HG03103 (cell line): ENCODE measurements around the gene TRIM13.

Experiments
- ATAC-seq: cut with Tn5 transposase; IDR thresholded peaks from one replicate; pipeline ENCODE4 v1.9.1; 2021; ENCODE audit warnings: low read depth; ENCODE audit not compliant: unreplicated experiment

The TRIM13 gene

DNA sequence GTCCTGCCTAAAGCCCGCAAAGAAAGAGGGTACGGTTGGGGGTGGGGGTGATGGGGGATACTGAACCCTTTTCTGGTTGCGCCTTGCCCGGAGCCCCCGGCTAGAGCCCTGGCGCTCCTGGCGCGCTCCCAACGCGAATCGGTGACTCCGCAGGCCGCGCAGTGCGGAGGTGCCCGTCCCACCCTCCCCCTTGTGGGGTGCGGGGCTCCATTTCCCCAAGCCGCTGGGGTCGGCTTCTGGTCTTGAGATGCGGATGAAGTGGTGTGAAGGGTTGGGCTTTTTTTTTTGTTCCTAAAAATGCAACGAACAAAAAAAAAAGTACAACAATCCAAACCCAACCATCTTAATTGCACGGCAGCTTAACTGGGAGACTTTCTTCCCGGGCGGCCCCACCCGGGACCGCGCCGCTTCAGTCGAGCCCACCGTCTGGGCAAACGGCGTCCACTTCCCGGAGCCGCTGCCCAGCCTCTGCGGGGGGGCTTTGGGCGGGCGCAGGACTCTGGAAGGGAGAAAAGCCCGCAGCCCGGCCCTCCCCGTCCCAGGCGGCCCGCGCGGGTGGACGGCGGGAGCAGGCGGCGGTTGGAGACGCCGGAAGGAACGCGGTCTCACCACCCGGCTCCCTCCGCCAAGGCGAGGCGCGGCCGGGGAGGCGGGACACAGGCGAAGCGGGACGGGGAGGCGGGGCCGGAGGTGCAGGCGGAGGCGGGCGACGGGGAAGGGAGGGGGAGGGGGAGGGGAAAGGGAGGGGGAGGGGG, 504 bp upstream of the TRIM13 start:
- ATAC-seq: peak; percentile 53

GRCh38 chr13:49997955-49998354, 1.1 kb downstream of the TRIM13 start:
- ATAC-seq: no peak

DNA sequence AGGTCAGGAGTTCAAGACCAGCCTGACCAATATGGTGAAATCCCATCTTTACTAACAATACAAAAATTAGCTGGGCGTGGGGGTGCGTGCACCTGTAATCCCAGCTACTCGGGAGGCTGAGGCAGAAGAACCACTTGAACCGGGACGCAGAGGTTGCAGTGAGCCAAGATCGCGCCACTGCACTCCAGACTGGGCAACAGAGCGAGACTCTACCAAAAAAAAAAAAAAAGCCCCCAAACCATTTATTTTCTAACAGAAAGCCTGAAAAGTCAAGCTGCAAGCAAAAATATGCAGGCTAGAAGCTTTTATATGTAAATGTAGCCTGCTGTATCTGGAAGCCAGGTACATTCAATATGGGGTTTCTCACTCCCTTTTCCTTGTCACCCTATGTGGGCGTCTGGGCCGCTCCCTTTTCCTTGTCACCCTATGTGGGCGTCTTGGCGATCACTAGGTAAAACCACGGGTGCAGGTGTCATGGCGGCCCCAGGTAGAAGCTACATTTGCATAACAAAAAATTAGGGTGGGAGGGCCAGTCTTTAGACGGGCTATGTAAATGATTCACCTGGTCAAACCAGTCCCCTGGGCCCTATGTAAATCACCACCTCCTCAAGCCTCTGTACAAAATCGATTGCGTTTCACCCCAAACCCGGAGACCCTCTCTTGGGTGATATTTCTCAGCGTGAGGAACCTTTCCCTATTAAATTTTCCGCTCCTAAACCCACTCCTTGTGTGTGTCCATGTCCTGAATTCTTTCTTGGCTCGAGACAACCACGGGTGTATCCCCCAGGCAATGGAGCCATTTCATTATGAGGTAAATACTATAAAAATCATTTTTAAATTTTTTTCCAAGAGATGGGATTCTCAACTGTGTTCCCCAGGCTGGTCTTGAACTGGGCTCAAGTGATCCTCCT, 2.1 kb downstream of the TRIM13 start:
- no peak for ATAC-seq

- ATAC-seq: no peak
These were observed 4.4 kb downstream of the TRIM13 start for GRCh38 chr13:50001287-50001686.

DNA sequence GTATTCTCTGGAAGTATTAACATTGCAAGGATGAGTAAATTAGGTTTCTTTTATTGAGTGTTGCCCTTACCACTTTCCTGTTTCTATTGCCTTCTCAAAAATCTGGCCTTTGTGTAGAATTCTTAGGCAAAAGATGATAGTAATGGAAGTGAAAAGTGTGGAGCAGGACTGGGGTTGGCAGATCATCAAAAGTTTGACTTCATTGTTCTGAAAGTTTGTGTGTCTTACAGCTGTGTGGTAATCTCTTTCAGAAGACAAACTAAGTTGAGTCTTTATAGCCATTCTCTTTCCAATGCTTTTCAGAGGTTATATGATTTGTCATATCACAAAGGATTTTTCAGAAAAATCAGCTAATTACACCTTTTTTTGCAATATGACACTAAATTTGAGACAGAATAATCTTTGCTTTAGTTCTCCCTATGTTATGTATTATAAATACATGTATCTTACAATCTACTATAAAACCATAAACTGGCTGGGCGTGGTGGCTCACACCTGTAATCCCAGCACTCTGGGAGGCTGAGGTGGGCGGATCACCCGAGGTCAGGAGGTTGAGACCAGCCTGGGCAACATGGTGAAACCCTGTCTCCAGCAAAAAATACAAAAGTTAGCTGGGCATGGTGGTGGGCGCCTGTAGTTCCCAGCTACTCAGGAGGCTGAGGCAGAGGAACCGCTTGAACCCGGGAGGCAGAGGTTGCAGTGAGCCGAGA, 9.7 kb downstream of the TRIM13 start:
- ATAC-seq: no peak

- ATAC-seq: no peak
These were observed 14.6 kb downstream of the TRIM13 start for GRCh38 chr13:50011461-50011860.

DNA sequence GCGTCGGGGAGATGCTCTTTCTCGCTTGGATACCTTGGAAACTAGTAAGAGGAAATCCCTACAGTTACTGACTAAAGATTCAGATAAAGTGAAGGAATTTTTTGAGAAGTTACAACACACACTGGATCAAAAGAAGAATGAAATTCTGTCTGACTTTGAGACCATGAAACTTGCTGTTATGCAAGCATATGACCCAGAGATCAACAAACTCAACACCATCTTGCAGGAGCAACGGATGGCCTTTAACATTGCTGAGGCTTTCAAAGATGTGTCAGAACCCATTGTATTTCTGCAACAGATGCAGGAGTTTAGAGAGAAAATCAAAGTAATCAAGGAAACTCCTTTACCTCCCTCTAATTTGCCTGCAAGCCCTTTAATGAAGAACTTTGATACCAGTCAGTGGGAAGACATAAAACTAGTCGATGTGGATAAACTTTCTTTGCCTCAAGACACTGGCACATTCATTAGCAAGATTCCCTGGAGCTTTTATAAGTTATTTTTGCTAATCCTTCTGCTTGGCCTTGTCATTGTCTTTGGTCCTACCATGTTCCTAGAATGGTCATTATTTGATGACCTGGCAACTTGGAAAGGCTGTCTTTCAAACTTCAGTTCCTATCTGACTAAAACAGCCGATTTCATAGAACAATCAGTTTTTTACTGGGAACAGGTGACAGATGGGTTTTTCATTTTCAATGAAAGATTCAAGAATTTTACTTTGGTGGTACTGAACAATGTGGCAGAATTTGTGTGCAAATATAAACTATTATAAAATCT, 15.7 kb downstream of the TRIM13 start:
- ATAC-seq: no peak

DNA sequence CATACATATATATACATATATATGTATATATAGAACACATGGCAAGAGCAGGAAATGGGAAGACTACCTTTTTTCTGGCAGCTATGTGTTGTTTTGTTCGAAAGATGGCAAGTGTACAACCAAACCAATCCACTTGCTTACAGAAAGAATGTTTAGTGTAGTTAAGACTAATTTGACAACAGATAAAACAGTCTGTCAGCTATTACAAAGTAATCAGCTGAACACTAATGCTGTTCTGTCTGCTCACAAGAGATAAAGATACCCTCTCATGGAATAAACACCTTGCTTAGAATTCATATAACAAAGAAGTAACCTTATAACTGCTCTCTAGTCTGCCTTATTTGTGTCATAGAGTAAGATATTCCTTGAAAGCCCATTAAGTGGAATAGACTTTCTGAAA, 17.5 kb downstream of the TRIM13 start:
- no peak for ATAC-seq

- no peak for ATAC-seq
These were observed 18.4 kb downstream of the TRIM13 start, which contains the start of gene KCNRG for GRCh38 chr13:50015258-50015657. Gene KCNRG, plus strand, starts transcription at chr13:50015444. Its CDS starts 50 bp downstream, at chr13:50015494.

- no peak for ATAC-seq
These were observed 18.9 kb downstream of the TRIM13 start for GRCh38 chr13:50015750-50016149.

GRCh38 chr13:50016444-50016843, 19.6 kb downstream of the TRIM13 start:
- no peak for ATAC-seq

GRCh38 chr13:50017819-50018218, 21.0 kb downstream of the TRIM13 start:
- ATAC-seq: no peak

DNA sequence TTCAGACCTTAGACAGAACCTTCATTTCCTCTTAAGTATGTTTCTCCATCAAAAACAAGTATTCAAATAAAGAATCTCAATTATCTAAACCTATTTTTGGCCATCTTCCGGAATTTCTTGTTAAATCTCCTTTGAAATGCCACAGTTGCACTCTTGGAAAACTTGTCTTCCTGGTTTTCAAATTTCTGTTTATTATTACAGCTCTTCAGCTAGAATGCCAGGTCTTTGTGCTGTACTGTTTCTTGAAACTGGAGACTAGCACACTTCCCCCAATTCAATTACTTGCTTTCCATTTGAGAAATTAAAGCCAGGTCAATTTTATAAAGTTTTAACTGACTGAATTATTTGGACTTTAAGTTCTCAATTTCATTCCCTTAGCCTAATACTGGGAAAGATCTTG, 28.6 kb downstream of the TRIM13 start:
- no peak for ATAC-seq

DNA sequence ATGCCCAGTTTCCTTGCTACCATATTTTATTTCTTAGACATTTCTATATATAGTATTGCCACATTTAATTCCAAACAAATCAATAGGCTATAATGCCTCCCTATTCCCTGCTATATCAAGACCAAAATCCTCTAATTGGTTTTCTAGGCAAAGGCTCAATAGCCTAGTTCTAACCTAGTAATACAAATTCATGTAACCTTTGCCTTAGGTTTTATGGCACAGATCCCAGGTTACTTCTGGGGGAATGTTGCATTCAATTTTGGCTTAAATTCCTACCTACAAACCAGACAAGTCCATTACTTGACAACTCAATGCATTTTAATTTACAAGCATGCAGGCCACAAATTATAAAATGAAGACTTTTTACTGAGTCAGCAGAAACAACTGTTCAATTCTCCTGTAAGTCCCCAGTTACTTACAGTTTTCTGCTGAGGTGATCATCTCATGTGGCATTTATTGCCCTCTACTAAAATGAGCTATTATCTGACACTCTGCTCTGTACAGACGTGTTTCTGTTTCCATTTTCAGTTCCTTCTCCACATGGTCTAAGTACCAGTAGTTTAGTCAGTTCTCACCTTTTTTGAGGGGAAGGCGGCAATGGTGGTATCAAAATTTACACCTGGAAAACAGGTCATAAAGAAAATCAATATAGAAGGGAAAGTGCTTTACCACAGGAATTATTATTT, 30.1 kb downstream of the TRIM13 start:
- peak; percentile 100 for ATAC-seq

GRCh38 chr13:50030315-50030714, 33.5 kb downstream of the TRIM13 start:
- no peak for ATAC-seq

- ATAC-seq: no peak
These were observed 36.9 kb downstream of the TRIM13 start for GRCh38 chr13:50033725-50034124.

- ATAC-seq: no peak
These were observed 40.9 kb downstream of the TRIM13 start for GRCh38 chr13:50037788-50038187.

- ATAC-seq: no peak
These were observed 41.4 kb downstream of the TRIM13 start for GRCh38 chr13:50038266-50038665.

DNA sequence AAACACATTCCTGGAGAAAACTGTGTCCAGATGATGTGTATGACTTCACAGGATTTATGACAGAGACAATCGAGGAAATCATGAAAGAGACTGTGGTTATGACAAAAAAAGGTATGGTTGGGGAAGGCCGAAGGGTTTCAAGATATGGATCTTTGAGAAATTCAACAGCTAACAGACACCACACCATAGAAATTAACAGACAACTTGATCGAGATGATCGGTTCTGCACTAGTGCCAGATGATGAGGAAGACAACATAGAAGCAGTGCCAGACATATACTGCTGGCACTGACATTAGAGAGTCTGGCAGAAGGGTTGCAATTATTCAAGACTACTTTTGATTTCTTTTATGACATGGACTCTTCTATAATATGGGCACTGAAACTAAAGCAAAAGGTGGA, 55.6 kb downstream of the TRIM13 start:
- no peak for ATAC-seq

- no peak for ATAC-seq
These were observed 57.0 kb downstream of the TRIM13 start for GRCh38 chr13:50053844-50054243.
